HUES64 (cell line): Measurements from ENCODE around the gene ERBB3.

Experiments used
- H3K27ac ChIP-seq: 2 replicates; pipeline ENCODE4 v1.7.0; 2013; ENCODE audit warnings: low read depth, low read length, inconsistent platforms
- H3K27me3 ChIP-seq: 2 replicates; pipeline ENCODE4 v1.6.1; 2013; ENCODE audit warnings: mild to moderate bottlenecking, low read length; ENCODE audit not compliant: insufficient read depth
- H3K36me3 ChIP-seq: 2 replicates; pipeline ENCODE4 v1.6.1; 2013; ENCODE audit warnings: mild to moderate bottlenecking, low read length; ENCODE audit not compliant: insufficient read depth
- H3K4me1 ChIP-seq: 2 replicates; pipeline ENCODE4 v1.6.1; 2013; ENCODE audit warnings: mild to moderate bottlenecking, low read length, moderate library complexity; ENCODE audit not compliant: insufficient read depth
- H3K4me3 ChIP-seq: 2 replicates; pipeline ENCODE4 v1.5.1; 2013; ENCODE audit warnings: mild to moderate bottlenecking, low read length, moderate library complexity
- H3K9ac ChIP-seq: 2 replicates; pipeline ENCODE4 v1.6.1; 2013; ENCODE audit warnings: mild to moderate bottlenecking, low read depth, low read length
- H3K9me3 ChIP-seq: 2 replicates; pipeline ENCODE4 v1.6.1; 2013; ENCODE audit warnings: low read depth, low read length; ENCODE audit not compliant: insufficient read depth
- WGBS: fragments of 150-250, 120-280 bp; methylation state at CpG from one replicate; pipeline ENCODE4 v1.1.7; 2013; ENCODE audit warnings: missing lambda C conversion rate; 5-methylcytosine and 5-hydroxymethylcytosine counted together

ERBB3 gene

GRCh38 chr12:56124133-56124532 lies 44.2 kb downstream of the ERBB3 start:
- WGBS = 93% methylated on average over 4 of the region's 4 CpGs
- Histone ChIP-seq H3K4me1 (peaks cover 23% of the 10 kb centered on the region), H3K27me3 (no peaks in the 10 kb centered on the region), H3K4me3 (no peak overlapping the region), H3K36me3 (peaks cover 19% of the 10 kb centered on the region), H3K9me3 (no peaks in the 10 kb centered on the region), H3K27ac (no peak overlapping the region), H3K9ac (no peak overlapping the region)

- Histone ChIP-seq H3K9ac (no peak overlapping the region; the same call in 1 of the 2 replicates), H3K4me3 (peak overlapping the region; percentile 54; the same call in 1 of the 2 replicates), H3K9me3 (no peaks in the 10 kb centered on the region), H3K36me3 (peaks cover 18% of the 10 kb centered on the region), H3K4me1 (peaks cover 16% of the 10 kb centered on the region), H3K27ac (peak overlapping the region; percentile 54; the same call in 1 of the 2 replicates), H3K27me3 (no peaks in the 10 kb centered on the region)
- WGBS = 90% methylated on average over 3 of the region's 3 CpGs
Measured at GRCh38 chr12:56126732-56127239, 46.8 kb downstream of the ERBB3 start.

GRCh38 chr12:56127485-56127887 lies 47.5 kb downstream of the ERBB3 start:
- peaks cover 24% of the 10 kb centered on the region for H3K36me3 ChIP-seq
- H3K4me3 ChIP-seq = peak overlapping the region; percentile 54
- peak overlapping the region; percentile 57; the same call in 1 of the 2 replicates for H3K9ac ChIP-seq

GRCh38 chr12:56127888-56128669 lies 48.1 kb downstream of the ERBB3 start, which contains the start of gene ESYT1:
ESYT1 (plus strand) TSS chr12:56128267; CDS start chr12:56128320, 53 bp downstream.
- Histone ChIP-seq H3K27ac (peak within 1 kb of the TSS; percentile 86), H3K27me3 (no peaks in the 10 kb centered on the region)
- WGBS = under 1% methylated on average over 49 of the region's 49 CpGs

More at GRCh38 chr12:56127485-56127887, 47.5 kb downstream of the ERBB3 start:
- no peaks in the 10 kb centered on the region for H3K27me3 ChIP-seq
- peak overlapping the region; percentile 50; the same call in 1 of the 2 replicates for H3K27ac ChIP-seq
- H3K4me1 ChIP-seq = peaks cover 16% of the 10 kb centered on the region
- WGBS = 7% methylated on average over 3 of the region's 8 CpGs
- H3K9me3 ChIP-seq = no peaks in the 10 kb centered on the region

GRCh38 chr12:56128670-56129205 lies 48.8 kb downstream of the ERBB3 start:
- Histone ChIP-seq H3K4me1 (peaks cover 16% of the 10 kb centered on the region), H3K4me3 (peak overlapping the region; percentile 97), H3K36me3 (peaks cover 34% of the 10 kb centered on the region), H3K27ac (peak overlapping the region; percentile 86), H3K9me3 (no peaks in the 10 kb centered on the region), H3K9ac (peak overlapping the region; percentile 89), H3K27me3 (no peaks in the 10 kb centered on the region)
- WGBS = under 1% methylated on average over 20 of the region's 20 CpGs

More at GRCh38 chr12:56127888-56128669, 48.1 kb downstream of the ERBB3 start, which contains the start of gene ESYT1:
- Histone ChIP-seq H3K9ac (peak within 1 kb of the TSS; percentile 89), H3K36me3 (peaks cover 28% of the 10 kb centered on the region), H3K4me3 (peak within 1 kb of the TSS; percentile 97), H3K4me1 (peaks cover 16% of the 10 kb centered on the region), H3K9me3 (no peaks in the 10 kb centered on the region)

GRCh38 chr12:56129206-56129941 lies 49.4 kb downstream of the ERBB3 start:
- Histone ChIP-seq H3K4me1 (peaks cover 16% of the 10 kb centered on the region), H3K9me3 (no peaks in the 10 kb centered on the region), H3K36me3 (peaks cover 41% of the 10 kb centered on the region), H3K27me3 (no peaks in the 10 kb centered on the region), H3K27ac (peak overlapping the region; percentile 23; the same call in 1 of the 2 replicates), H3K9ac (peak overlapping the region; percentile 89), H3K4me3 (peak overlapping the region; percentile 97)
- 5% methylated on average over 29 of the region's 29 CpGs for WGBS

- Histone ChIP-seq H3K4me3 (peak overlapping the region; percentile 97), H3K36me3 (peaks cover 47% of the 10 kb centered on the region), H3K9me3 (no peaks in the 10 kb centered on the region), H3K4me1 (peaks cover 16% of the 10 kb centered on the region), H3K27me3 (no peaks in the 10 kb centered on the region), H3K27ac (no peak overlapping the region), H3K9ac (0 out of 2 replicates have a peak overlapping the region, but pooled peaks have one; percentile 89)
- 84% methylated on average over 22 of the region's 22 CpGs for WGBS
Measured at GRCh38 chr12:56129942-56130495, 50.1 kb downstream of the ERBB3 start.

GRCh38 chr12:56130876-56131275 lies 50.9 kb downstream of the ERBB3 start:
- no peak overlapping the region for H3K9ac ChIP-seq
- H3K9me3 ChIP-seq = no peaks in the 10 kb centered on the region
- no peak overlapping the region for H3K4me3 ChIP-seq
- no peak overlapping the region for H3K27ac ChIP-seq
- WGBS = 98% methylated on average over 3 of the region's 4 CpGs
- peaks cover 53% of the 10 kb centered on the region for H3K36me3 ChIP-seq
- H3K27me3 ChIP-seq = no peaks in the 10 kb centered on the region
- peaks cover 16% of the 10 kb centered on the region for H3K4me1 ChIP-seq

- no peak overlapping the region for H3K27ac ChIP-seq
- H3K9ac ChIP-seq = no peak overlapping the region
- no peak overlapping the region for H3K4me3 ChIP-seq
- 94% methylated on average over 5 of the region's 6 CpGs for WGBS
- H3K4me1 ChIP-seq = no peaks in the 10 kb centered on the region
- peaks cover 93% of the 10 kb centered on the region for H3K36me3 ChIP-seq
- H3K9me3 ChIP-seq = no peaks in the 10 kb centered on the region
- H3K27me3 ChIP-seq = no peaks in the 10 kb centered on the region
Measured at GRCh38 chr12:56134897-56135296, 54.9 kb downstream of the ERBB3 start.

- Histone ChIP-seq H3K9me3 (no peaks in the 10 kb centered on the region), H3K4me3 (no peak overlapping the region), H3K36me3 (peaks cover 92% of the 10 kb centered on the region), H3K27ac (no peak overlapping the region), H3K4me1 (no peaks in the 10 kb centered on the region), H3K27me3 (no peaks in the 10 kb centered on the region), H3K9ac (no peak overlapping the region)
- 95% methylated on average over 14 of the region's 14 CpGs for WGBS
Measured at GRCh38 chr12:56137853-56138571, 58.0 kb downstream of the ERBB3 start.
